ENCODE data around the gene PBRM1. TPM values are rescaled to one million over a fixed set of nuclear protein-coding genes. Genes with fewer than 3 reads are reported as not detected.

The PBRM1 gene
- total RNA-seq, 4 donors from 2014 or later = 111 to 165 (median 125) TPM

DNA sequence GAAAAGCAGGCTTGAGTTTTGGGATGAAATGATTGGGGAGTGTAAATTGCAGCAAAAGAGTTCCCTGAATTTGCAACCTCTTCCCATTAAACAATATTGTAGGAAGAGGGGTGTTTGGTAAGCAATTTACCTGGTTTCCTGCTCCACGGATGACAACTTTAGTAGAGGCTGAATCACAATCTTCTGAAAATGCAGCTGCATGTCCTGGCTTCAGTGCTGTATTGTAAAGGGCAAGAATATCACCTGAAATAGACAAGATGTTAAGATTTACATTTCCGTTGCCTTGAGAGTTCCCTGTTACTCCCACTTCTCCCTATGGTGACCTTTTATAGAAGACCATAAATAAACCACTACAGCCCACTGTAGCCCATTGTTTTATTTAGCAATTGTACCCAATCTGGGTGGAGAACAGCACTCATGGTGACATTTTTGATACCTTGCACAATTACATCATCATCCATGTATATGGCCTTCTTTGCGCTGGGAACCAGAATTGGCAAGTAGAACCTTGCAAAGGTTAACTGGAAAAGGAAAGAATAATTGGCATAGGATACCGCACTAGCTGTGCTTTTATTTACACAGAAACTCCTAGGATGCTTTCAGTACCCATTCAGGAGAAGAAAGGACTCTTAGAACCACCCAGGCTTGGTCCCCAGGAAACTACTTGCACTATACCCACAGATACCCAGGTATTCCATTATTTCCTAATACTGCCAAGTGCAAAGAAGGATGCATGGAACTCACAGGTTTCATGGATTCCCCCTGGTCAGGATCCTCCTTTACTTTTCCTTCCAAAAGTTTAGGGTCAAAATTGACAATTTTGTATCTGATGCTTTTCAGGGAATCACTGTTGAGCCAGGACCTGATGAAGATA lies 10.3 kb upstream of the PBRM1 start:
- H3K4me3 ChIP-seq (replicated peaks in 1 of 3) = no peak overlapping the region
- intact Hi-C loops (cut with DNase I) = no loop called here
- no peak for DNase-seq
- H3K27me3 ChIP-seq = no peaks in the 10 kb centered on the region
- H3K4me1 ChIP-seq = no peaks in the 10 kb centered on the region
- no peak overlapping the region for H3K27ac ChIP-seq
- H3K9me3 ChIP-seq = no peaks in the 10 kb centered on the region
- H3K36me3 ChIP-seq = peaks cover 63 to 64% of the 10 kb centered on the region in 2 donors
- TF ChIP-seq POLR2A (IDR thresholded peaks at IDR 0.05) = no peak
- TF ChIP-seq CTCF (IDR thresholded peaks at IDR 0.05) = no peak
- WGBS, 2 donors = 81 to 93% methylated on average over 4 of the region's 4 CpGs

DNA sequence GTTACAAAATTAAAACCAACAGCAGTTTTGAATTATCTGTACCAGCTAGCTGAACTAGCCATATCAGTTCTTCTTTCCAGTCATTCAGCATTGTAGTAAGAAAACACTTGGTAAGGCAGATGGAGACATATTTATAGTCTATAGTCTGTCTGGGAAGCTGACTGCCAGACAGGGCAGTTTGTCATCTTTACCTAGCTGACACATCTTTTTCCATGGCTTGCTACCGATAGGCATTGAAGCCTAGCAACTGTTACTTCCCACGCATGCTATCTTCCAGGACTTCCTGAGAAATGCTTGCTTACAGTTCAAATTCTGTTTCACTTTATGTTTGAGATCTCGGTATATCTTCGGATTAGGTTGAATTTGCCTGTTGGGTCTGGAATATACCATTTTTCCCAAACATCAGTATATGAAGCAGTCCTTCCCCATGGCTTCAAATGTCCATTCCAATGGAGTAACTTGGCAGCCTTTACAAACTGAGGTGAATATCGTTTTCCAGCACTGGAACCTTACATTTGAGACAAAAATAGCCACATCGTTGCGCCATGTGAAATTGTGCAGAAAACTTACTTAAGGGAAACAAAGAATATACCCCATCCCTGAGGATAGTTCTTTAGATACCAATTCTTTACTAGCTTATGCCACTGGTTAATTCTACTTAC lies 8.9 kb upstream of the PBRM1 start:
- no peak for TF ChIP-seq POLR2A (IDR thresholded peaks at IDR 0.05)
- TF ChIP-seq CTCF (IDR thresholded peaks at IDR 0.05) = no peak
- intact Hi-C loops (cut with DNase I) = no loop called here

GRCh38 chr3:52693071-52693470 lies 7.4 kb upstream of the PBRM1 start:
- Histone ChIP-seq H3K36me3 (peaks cover 85 to 91% of the 10 kb centered on the region in 2 donors), H3K9me3 (no peaks in the 10 kb centered on the region), H3K27ac (no peak overlapping the region), H3K4me3 (replicated peaks in 1 of 3) (no peak overlapping the region), H3K4me1 (no peaks in the 10 kb centered on the region), H3K27me3 (no peaks in the 10 kb centered on the region)
- DNase-seq = no peak
- intact Hi-C loops (cut with DNase I) = no loop called here
- no peak for TF ChIP-seq CTCF (IDR thresholded peaks at IDR 0.05)
- TF ChIP-seq POLR2A (IDR thresholded peaks at IDR 0.05) = no peak

More for the DNA sequence above, 8.9 kb upstream of the PBRM1 start:
- Histone ChIP-seq H3K27me3 (no peaks in the 10 kb centered on the region), H3K4me1 (no peaks in the 10 kb centered on the region), H3K9me3 (no peaks in the 10 kb centered on the region), H3K36me3 (peaks cover 75 to 78% of the 10 kb centered on the region in 2 donors), H3K4me3 (replicated peaks in 1 of 3) (no peak overlapping the region), H3K27ac (no peak overlapping the region)
- 86 to 91% methylated on average over 7 of the region's 7 CpGs for WGBS, 2 donors
- no peak for DNase-seq

GRCh38 chr3:52690560-52690959 lies 4.8 kb upstream of the PBRM1 start:
- Histone ChIP-seq H3K9me3 (no peaks in the 10 kb centered on the region), H3K4me3 (replicated peaks in 1 of 3) (no peak overlapping the region), H3K36me3 (peaks cover 75 to 79% of the 10 kb centered on the region in 2 donors), H3K27ac (no peak overlapping the region), H3K4me1 (peaks cover 0 to 12% of the 10 kb centered on the region in 2 donors), H3K27me3 (no peaks in the 10 kb centered on the region)
- WGBS, 2 donors = 91 to 100% methylated on average over 2 of the region's 2 CpGs
- intact Hi-C loops (cut with DNase I) = no loop called here
- DNase-seq = no peak
- TF ChIP-seq POLR2A (IDR thresholded peaks at IDR 0.05) = no peak
- TF ChIP-seq CTCF (IDR thresholded peaks at IDR 0.05) = no peak

GRCh38 chr3:52689151-52689550 lies 3.4 kb upstream of the PBRM1 start:
- Histone ChIP-seq H3K27ac (no peak overlapping the region), H3K36me3 (peaks cover 65 to 67% of the 10 kb centered on the region in 2 donors), H3K4me3 (replicated peaks in 1 of 3) (no peak overlapping the region), H3K27me3 (no peaks in the 10 kb centered on the region), H3K9me3 (no peaks in the 10 kb centered on the region), H3K4me1 (peaks cover 5 to 19% of the 10 kb centered on the region in 2 donors)
- no peak for DNase-seq
- WGBS, 2 donors = 90 to 92% methylated on average over 3 of the region's 3 CpGs
- intact Hi-C loops (cut with DNase I) = loop anchor here (10.0 kb wide), 1 partner anchor 234 kb away; the partner anchor contains the start of genes NISCH and TNNC1
- TF ChIP-seq POLR2A (IDR thresholded peaks at IDR 0.05) = no peak
- TF ChIP-seq CTCF (IDR thresholded peaks at IDR 0.05) = no peak

All from thyroid gland (tissue), 4 donors.